BJ (cell line): Measurements from ENCODE around the gene ERICH4. TPM values are rescaled to one million over a fixed set of nuclear protein-coding genes. Genes with fewer than 3 reads are reported as not detected.
A peak's percentile ranks its signal among the peaks of the same experiment; 100 is the strongest.

Source experiments
- CTCF ChIA-PET: fragments of 350-600 bp; formaldehyde crosslinking; extraction: SDS; loops from one replicate; lab custom pipeline; 2021; ENCODE audit warnings: antibody characterized with exemption, inconsistent platforms; lab: Yijun Ruan, JAX
- POLR2A ChIA-PET: fragments of 300-600 bp; sonication (Branson Sonifier 250); formaldehyde crosslinking; extraction: SDS; loops from one replicate; lab custom pipeline; 2021; ENCODE audit warnings: antibody characterized with exemption; lab: Charles Lee
- DNase-seq: peaks from one replicate; pipeline ENCODE4 v3.0.0-alpha.2; 2011; ENCODE audit warnings: low read depth
- H3K27me3 ChIP-seq: 2 replicates; pipeline ENCODE4 v1.6.0; 2011; ENCODE audit warnings: low read length; ENCODE audit not compliant: control insufficient read depth, insufficient read depth
- H3K36me3 ChIP-seq: 2 replicates; pipeline ENCODE4 v1.5.1; 2011; ENCODE audit warnings: low read length; ENCODE audit not compliant: control insufficient read depth, insufficient read depth
- H3K4me3 ChIP-seq: 2 replicates; pipeline ENCODE4 v1.5.1; 2011; ENCODE audit warnings: low read depth, mild to moderate bottlenecking, control low read depth, low read length
- polyA plus RNA-seq: library from polyadenylated mRNA; depleted of rRNA; stranded (reverse); fragments of >200 nt; gene quantifications from 2 replicates; pipeline ENCODE4 v1.2.3, GENCODE V29; 2011
- TF ChIP-seq, protein P1 (sequence below): IDR thresholded peaks from 2 replicates; pipeline ENCODE4 v1.5.1; 2011; ENCODE audit warnings: low read depth, mild to moderate bottlenecking, control low read depth, inconsistent platforms, low read length, moderate library complexity; ENCODE audit not compliant: insufficient read depth

The ERICH4 gene
- polyA plus RNA-seq, 1 experiment, result not detected

- CTCF ChIA-PET, result interaction anchor here (1.9 to 2.3 kb wide), 2 partner anchors 13 to 134 kb away, joined by 4 to 10 read pairs; no protein-coding TSS in a partner anchor
- peaks cover 12% of the 10 kb centered on the region for H3K36me3 ChIP-seq
- TF ChIP-seq, protein P1, sequence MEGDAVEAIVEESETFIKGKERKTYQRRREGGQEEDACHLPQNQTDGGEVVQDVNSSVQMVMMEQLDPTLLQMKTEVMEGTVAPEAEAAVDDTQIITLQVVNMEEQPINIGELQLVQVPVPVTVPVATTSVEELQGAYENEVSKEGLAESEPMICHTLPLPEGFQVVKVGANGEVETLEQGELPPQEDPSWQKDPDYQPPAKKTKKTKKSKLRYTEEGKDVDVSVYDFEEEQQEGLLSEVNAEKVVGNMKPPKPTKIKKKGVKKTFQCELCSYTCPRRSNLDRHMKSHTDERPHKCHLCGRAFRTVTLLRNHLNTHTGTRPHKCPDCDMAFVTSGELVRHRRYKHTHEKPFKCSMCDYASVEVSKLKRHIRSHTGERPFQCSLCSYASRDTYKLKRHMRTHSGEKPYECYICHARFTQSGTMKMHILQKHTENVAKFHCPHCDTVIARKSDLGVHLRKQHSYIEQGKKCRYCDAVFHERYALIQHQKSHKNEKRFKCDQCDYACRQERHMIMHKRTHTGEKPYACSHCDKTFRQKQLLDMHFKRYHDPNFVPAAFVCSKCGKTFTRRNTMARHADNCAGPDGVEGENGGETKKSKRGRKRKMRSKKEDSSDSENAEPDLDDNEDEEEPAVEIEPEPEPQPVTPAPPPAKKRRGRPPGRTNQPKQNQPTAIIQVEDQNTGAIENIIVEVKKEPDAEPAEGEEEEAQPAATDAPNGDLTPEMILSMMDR, result no peak
- POLR2A ChIA-PET, result no interaction called here
- DNase-seq, result no peak
- no peaks in the 10 kb centered on the region for H3K27me3 ChIP-seq
- no peak overlapping the region for H3K4me3 ChIP-seq
These were observed 6.9 kb upstream of the ERICH4 start for GRCh38 chr19:41435936-41436673.

- no peak for DNase-seq
- H3K27me3 ChIP-seq, result no peaks in the 10 kb centered on the region
- ChIA-PET CTCF (interaction anchor here (1.9 to 2.3 kb wide), 2 partner anchors 13 to 134 kb away, joined by 4 to 10 read pairs; no protein-coding TSS in a partner anchor), POLR2A (no interaction called here)
- peaks cover 12% of the 10 kb centered on the region for H3K36me3 ChIP-seq
- H3K4me3 ChIP-seq, result no peak overlapping the region
- TF ChIP-seq, protein P1, result no peak
These were observed 6.3 kb upstream of the ERICH4 start for GRCh38 chr19:41436674-41436951.

GRCh38 chr19:41437944-41438574, 4.9 kb upstream of the ERICH4 start:
- ChIA-PET POLR2A (no interaction called here), CTCF (interaction anchor here (2.8 to 4.4 kb wide), 2 partner anchors 11 kb away, joined by 10 to 32 read pairs; partner anchors contain the start of gene B3GNT8)
- TF ChIP-seq, protein P1, result no peak
- no peak overlapping the region for H3K4me3 ChIP-seq
- no peak for DNase-seq
- H3K27me3 ChIP-seq, result no peaks in the 10 kb centered on the region
- H3K36me3 ChIP-seq, result peaks cover under 1% of the 10 kb centered on the region; the same call in 1 of the 2 replicates

DNA sequence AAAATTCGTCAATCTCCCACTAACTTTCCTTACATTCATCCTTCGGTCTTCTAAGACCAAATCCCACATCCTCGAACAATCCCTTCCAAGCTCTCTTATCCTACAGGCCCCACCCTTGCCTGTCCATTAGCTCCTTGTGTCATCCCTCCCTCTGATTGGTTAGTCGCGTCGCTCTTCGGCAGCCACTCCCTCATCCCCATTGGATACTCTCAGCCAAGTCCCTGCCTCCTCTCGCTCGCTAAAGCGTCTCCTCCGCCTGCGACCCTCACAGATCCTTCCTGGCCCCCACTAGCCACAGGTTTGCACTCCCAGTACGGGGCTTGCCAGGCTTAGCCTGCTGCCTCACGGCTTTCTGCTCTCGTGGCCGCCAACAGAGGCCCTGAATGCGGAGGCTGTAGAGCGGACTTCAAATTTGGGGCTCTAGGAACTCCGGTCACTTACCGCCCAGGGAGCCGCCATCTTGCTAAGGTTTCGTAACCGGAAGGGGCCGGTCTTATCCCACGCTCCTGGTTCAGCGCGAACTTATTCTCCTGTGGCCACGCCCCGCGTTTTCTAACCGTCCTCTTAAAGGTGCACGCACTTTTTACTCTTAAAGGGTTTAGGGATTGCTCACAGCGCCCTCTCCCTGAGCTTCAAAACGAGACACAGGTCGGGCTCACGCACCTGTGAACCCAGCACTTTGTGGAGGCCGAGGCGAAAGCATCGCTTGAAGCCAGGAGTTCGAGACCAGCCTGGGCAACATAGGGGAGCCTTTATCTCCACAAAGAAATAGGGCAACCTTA, 3.3 kb upstream of the ERICH4 start, which contains the start of gene DMAC2:
TSS of gene DMAC2 (minus strand) at position 472 of the 782 bp plus-strand sequence. CDS start at position 459, 13 bp downstream.
- CTCF ChIA-PET, result interaction anchor here (0.6 to 14.7 kb wide), 8 partner anchors 10 to 313 kb away, joined by 3 to 205 read pairs (median 4); partner anchors contain the start of gene B3GNT8
- H3K4me3 ChIP-seq, result peak within 1 kb of the TSS; percentile 80
- no peaks in the 10 kb centered on the region for H3K27me3 ChIP-seq
- TF ChIP-seq, protein P1, result peak; percentile 57
- POLR2A ChIA-PET, result interaction anchor here (0.8 kb wide), 1 partner anchor 11 kb away, joined by 4 read pairs; no protein-coding TSS in a partner anchor
- H3K36me3 ChIP-seq, result no peaks in the 10 kb centered on the region; the same call in 1 of the 2 replicates
- peak; percentile 90 for DNase-seq
